Activated naive CD4-positive, alpha-beta T cell treated with anti-CD3 and anti-CD28 coated beads, Interleukin-2, amount 50 U/mL, for 72 hours (primary cell): ENCODE measurements around the gene CLCF1. TPM values are rescaled to one million over a fixed set of nuclear protein-coding genes. Genes with fewer than 3 reads are reported as not detected.
"Not testable (repeated sequence)": the region's sequence is repeated elsewhere in the genome, so short reads cannot be mapped to it uniquely, and the experiment has no call there.

Source experiments
- ATAC-seq, 2 donors: fragments of 150-1000 bp; cut with Tn5 transposase; 2 replicates each; pipeline ENCODE4 v1.10.0; 2021; ENCODE audit warnings: mild to moderate bottlenecking in 2 of 2, moderate library complexity in 2 of 2
- DNase-seq, 2 donors: peaks; one replicate each; pipeline ENCODE4 v3.0.0; 2021 to 2022; ENCODE audit warnings: low spot score in 2 of 2
- H3K27ac Mint-ChIP-seq, 2 donors: one replicate each; pipeline ENCODE4 v1.8.0; 2022; ENCODE audit warnings: mild to moderate bottlenecking in 2 of 2, mixed read lengths in 2 of 2
- H3K36me3 Mint-ChIP-seq, 2 donors: one replicate each; pipeline ENCODE4 v1.8.0; 2022; ENCODE audit warnings: mixed read lengths in 2 of 2
- H3K9me3 Mint-ChIP-seq, 2 donors: one replicate each; pipeline ENCODE4 v1.8.0; 2022; ENCODE audit warnings: mixed read lengths in 2 of 2
- total RNA-seq, 2 donors: library from RNA; stranded (reverse); gene quantifications; one replicate each; pipeline ENCODE4 v1.2.3, GENCODE V29; 2022

The CLCF1 gene
- total RNA-seq, 2 donors from 2014 or later, result 0.89 TPM; not detected in 1

DNA sequence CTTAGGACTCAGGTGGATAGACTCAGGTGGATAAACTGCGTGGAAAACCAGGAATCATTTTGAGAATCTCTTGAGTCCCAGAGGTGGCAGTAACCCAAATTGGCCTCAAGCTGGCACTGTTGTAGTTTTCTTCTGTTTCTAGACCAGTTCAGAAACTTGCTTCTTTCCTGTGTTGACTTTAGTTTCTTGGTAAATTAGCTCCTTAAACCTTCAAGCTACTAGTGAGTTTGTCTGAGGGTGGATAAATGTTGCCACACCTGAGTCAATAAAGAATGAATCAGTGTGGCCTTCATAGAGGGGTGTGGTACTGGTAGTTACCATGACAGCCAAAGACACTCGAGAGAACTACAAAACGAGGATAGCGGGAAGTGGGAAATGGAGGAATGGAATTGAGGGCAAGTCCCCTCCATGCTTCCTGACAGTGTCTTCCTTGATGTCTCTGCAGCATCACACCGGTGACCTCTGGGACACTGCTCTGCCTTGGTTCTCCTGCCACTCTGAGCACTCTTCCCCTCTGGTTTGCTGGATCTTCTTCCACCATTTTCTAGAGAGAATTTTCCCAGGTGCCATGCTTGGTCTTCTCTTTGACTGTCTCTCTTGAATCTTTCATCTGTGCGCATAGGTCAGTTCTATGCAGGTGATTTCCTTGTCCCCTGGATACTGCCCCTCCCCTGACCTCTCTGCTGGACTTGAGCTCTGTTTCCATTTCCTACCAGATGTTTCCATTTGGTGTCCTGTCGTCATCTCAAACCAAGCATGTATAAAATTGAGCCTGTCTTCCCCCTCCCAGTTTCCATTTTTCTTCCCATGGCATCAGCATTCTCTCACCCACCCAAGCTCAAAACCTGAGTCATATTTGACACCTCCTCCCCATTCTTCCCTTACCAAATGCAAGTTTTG lies 27.2 kb downstream of the CLCF1 start:
- Mint-ChIP-seq H3K9me3 (no peaks in the 10 kb centered on the region), H3K36me3 (no peaks in the 10 kb centered on the region), H3K27ac (peak overlapping the region; percentile 84 to 88)
- ATAC-seq (peak; percentile 47 to 75), DNase-seq (no peak)

GRCh38 chr11:67345247-67345919 lies 28.0 kb downstream of the CLCF1 start:
- ATAC-seq (peak; percentile 67 to 77), DNase-seq (no peak)
- Mint-ChIP-seq H3K27ac (peak overlapping the region; percentile 84 to 88), H3K36me3 (no peaks in the 10 kb centered on the region), H3K9me3 (no peaks in the 10 kb centered on the region)

DNA sequence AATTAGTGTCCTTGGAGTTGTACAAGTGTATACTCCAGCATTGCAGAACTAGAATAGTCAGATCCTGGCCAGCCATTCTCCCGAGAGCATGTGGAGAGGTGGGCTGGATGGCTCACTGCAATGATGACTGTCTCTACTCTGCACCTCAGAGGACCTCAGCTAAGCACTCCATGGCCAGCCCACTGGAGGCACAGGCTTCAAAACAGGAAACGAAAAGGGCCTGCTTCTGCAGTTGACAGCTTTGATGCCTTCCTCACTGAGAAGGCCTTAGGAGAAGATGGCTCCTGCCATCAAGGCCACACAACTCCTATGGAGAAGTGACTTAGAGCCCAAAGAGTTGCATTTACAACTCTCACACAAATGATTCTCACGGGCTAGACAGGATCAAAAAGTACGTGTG lies 29.1 kb downstream of the CLCF1 start:
- ATAC-seq (peak; percentile 40 to 58), DNase-seq (no peak)
- Mint-ChIP-seq H3K9me3 (no peaks in the 10 kb centered on the region), H3K27ac (peak overlapping the region; percentile 69 to 84), H3K36me3 (no peaks in the 10 kb centered on the region)

- DNase-seq, result no peak
- ATAC-seq, result no peak
- Mint-ChIP-seq H3K27ac (peak overlapping the region in 1 of 2 donors; percentile 50), H3K36me3 (no peaks in the 10 kb centered on the region), H3K9me3 (no peaks in the 10 kb centered on the region)
Observed at GRCh38 chr11:67337257-67337656, 36.1 kb downstream of the CLCF1 start.

GRCh38 chr11:67332081-67332691 lies 41.2 kb downstream of the CLCF1 start:
- Mint-ChIP-seq H3K36me3 (no peaks in the 10 kb centered on the region), H3K27ac (no peak overlapping the region), H3K9me3 (no peaks in the 10 kb centered on the region)
- no peak for ATAC-seq
- no peak for DNase-seq

- no peak for ATAC-seq
- no peaks in the 10 kb centered on the region for H3K36me3 Mint-ChIP-seq
- no peak for DNase-seq
- no peak overlapping the region for H3K27ac Mint-ChIP-seq
- H3K9me3 Mint-ChIP-seq, result no peaks in the 10 kb centered on the region
Observed at GRCh38 chr11:67323526-67323925, 49.9 kb downstream of the CLCF1 start.

GRCh38 chr11:67322049-67322448 lies 51.3 kb downstream of the CLCF1 start:
- ATAC-seq (no peak), DNase-seq (peak in 1 of 2 donors; percentile 41)
- Mint-ChIP-seq H3K36me3 (peaks cover 0 to 5% of the 10 kb centered on the region in 2 donors), H3K9me3 (no peaks in the 10 kb centered on the region), H3K27ac (no peak overlapping the region)

GRCh38 chr11:67321313-67321871 lies 52.0 kb downstream of the CLCF1 start:
- no peaks in the 10 kb centered on the region for H3K9me3 Mint-ChIP-seq
- ATAC-seq (no peak), DNase-seq (no peak)

GRCh38 chr11:67320691-67321090 lies 52.7 kb downstream of the CLCF1 start:
- Mint-ChIP-seq H3K27ac (no peak overlapping the region), H3K9me3 (no peaks in the 10 kb centered on the region), H3K36me3 (peaks cover 0 to 5% of the 10 kb centered on the region in 2 donors)
- DNase-seq (peak in 1 of 2 donors; percentile 16), ATAC-seq (no peak)

More at GRCh38 chr11:67321313-67321871, 52.0 kb downstream of the CLCF1 start:
- Mint-ChIP-seq H3K27ac (no peak overlapping the region), H3K36me3 (peaks cover 0 to 5% of the 10 kb centered on the region in 2 donors)

- ATAC-seq, result no peak
- Mint-ChIP-seq H3K27ac (no peak overlapping the region), H3K36me3 (peaks cover 0 to 5% of the 10 kb centered on the region in 2 donors), H3K9me3 (no peaks in the 10 kb centered on the region)
- DNase-seq, result no peak
Observed at GRCh38 chr11:67320011-67320410, 53.4 kb downstream of the CLCF1 start.

- not testable (repeated sequence) for H3K36me3 Mint-ChIP-seq, ATAC-seq, H3K9me3 Mint-ChIP-seq, H3K27ac Mint-ChIP-seq
- DNase-seq, result peak in 1 of 2 donors; percentile 52
Observed at GRCh38 chr11:67318876-67319275, 54.5 kb downstream of the CLCF1 start.

DNA sequence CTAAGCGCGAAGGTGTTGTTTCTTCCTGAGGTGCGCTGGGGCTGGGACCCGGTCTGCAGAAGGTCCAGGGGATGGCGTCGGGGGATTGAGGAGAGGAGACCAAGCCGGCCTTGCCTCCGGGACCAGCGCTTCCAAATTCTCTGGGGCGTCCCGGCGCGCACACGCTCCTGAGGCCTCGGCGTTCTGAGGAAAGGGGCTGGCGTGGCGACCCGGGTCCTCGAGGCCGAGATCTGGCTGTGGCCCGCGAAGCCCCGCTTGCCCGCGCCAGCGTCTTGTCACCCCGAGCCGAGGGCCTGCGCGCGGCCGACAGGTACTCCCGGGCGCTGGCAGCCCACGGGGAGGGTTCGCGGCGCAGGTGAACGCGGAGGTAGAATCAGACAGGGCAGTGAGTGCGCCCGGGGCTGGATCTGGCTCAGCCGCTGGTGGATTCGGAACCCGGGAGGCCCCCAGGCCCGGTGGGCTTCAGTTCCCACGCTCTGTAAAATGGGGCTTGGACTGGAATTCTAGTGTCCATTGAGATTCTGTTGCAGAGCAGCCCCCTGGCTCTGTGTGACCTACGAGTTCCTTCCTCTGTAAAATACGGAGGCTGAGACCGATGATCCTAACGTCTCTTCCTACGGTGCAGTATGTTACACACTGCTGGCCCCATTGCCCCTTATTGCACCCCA lies 55.4 kb downstream of the CLCF1 start:
- H3K36me3 Mint-ChIP-seq, result peaks cover 0 to 5% of the 10 kb centered on the region in 2 donors
- peak in 1 of 2 donors; percentile 16 for ATAC-seq
- peak overlapping the region; percentile 88 to 99 for H3K27ac Mint-ChIP-seq
- DNase-seq, result no peak
- H3K9me3 Mint-ChIP-seq, result no peaks in the 10 kb centered on the region

GRCh38 chr11:67317205-67317887 lies 56.1 kb downstream of the CLCF1 start:
- DNase-seq, result peak; percentile 99
- peak overlapping the region; percentile 88 to 99 for H3K27ac Mint-ChIP-seq
- H3K9me3 Mint-ChIP-seq, result no peaks in the 10 kb centered on the region
- H3K36me3 Mint-ChIP-seq, result peaks cover 0 to 5% of the 10 kb centered on the region in 2 donors
- peak; percentile 86 to 87 for ATAC-seq

GRCh38 chr11:67316882-67317204 lies 56.6 kb downstream of the CLCF1 start:
- DNase-seq (no peak), ATAC-seq (no peak)
- no peaks in the 10 kb centered on the region for H3K9me3 Mint-ChIP-seq
- peak overlapping the region; percentile 88 to 99 for H3K27ac Mint-ChIP-seq
- peaks cover 0 to 5% of the 10 kb centered on the region in 2 donors for H3K36me3 Mint-ChIP-seq

- peak in 1 of 2 donors; percentile 34 for DNase-seq
- no peaks in the 10 kb centered on the region for H3K9me3 Mint-ChIP-seq
- ATAC-seq, result no peak
- peaks cover 0 to 5% of the 10 kb centered on the region in 2 donors for H3K36me3 Mint-ChIP-seq
- H3K27ac Mint-ChIP-seq, result peak overlapping the region in 1 of 2 donors; percentile 17
Observed at GRCh38 chr11:67315325-67315909, 58.0 kb downstream of the CLCF1 start.
